ENCODE data around the gene L2HGDH.

L2HGDH gene

DNA sequence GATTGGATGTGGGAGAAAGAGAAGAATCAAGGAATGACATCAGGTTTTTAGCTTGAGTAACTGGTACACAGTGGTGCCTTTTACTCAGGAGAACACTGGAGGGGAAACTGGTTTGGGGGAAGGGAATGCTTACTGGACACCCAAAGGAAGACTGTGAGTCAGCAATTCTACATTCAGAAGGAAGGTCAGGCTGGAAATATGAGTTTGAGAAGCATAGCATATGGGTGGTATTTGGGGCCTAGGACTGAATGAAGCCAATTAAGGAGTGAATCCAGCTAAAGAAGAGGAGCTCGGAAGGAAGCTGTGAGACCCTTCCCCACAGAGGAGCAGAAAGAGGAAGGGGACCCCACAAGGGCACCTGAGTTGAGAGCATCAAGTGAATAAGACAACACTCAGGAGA lies 35.5 kb upstream of the L2HGDH start:
- DNase-seq (ENCODE audit: low read depth, low spot score) = no peak
- TF ChIP-seq, protein P1, sequence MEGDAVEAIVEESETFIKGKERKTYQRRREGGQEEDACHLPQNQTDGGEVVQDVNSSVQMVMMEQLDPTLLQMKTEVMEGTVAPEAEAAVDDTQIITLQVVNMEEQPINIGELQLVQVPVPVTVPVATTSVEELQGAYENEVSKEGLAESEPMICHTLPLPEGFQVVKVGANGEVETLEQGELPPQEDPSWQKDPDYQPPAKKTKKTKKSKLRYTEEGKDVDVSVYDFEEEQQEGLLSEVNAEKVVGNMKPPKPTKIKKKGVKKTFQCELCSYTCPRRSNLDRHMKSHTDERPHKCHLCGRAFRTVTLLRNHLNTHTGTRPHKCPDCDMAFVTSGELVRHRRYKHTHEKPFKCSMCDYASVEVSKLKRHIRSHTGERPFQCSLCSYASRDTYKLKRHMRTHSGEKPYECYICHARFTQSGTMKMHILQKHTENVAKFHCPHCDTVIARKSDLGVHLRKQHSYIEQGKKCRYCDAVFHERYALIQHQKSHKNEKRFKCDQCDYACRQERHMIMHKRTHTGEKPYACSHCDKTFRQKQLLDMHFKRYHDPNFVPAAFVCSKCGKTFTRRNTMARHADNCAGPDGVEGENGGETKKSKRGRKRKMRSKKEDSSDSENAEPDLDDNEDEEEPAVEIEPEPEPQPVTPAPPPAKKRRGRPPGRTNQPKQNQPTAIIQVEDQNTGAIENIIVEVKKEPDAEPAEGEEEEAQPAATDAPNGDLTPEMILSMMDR (IDR thresholded peaks at IDR 0.05; ENCODE audit: insufficient read depth, low read length, missing control alignments) = no peak
- CTCF ChIA-PET = interaction anchor here (1.0 to 1.8 kb wide), 4 partner anchors 8 to 45 kb away, joined by 3 to 6 read pairs (median 4); no protein-coding TSS in a partner anchor
- H3K4me3 ChIP-seq (ENCODE audit: low read depth, low read length) = no peak overlapping the region
- POLR2A ChIA-PET = no interaction called here

DNA sequence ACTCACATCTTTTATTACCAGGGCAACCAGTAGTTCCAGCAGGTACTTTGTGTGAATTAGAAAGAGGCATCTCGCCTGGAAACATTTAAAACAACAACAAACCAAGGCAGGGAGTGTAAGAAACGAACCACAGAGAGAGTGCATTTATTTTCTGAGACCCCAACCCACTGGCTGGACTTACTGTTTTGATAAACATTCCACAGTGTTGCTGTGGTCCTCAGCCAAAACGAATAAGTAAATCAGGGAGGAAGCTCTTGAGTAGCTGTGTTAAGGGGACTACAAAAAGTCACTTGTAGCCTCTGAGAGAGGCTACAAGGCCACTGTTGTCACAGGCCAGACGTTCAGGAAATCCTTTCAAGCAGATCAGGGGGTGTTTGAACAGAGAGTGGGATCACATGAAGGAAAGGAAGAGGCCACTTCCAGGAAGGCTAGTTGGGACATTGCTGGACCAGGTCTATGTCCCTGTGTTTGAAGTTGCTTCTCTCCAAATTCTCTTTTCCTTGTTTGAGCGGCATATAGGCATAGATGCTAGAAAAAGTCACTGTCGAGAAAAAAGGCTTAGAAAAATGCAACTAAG lies 33.9 kb upstream of the L2HGDH start:
- no peak for DNase-seq (ENCODE audit: low read depth, low spot score)
- TF ChIP-seq, protein P1 (IDR thresholded peaks at IDR 0.05; ENCODE audit: insufficient read depth, low read length, missing control alignments) = no peak
- ChIA-PET CTCF (interaction anchor here (0.9 to 2.6 kb wide), 6 partner anchors 10 to 197 kb away, joined by 3 to 15 read pairs (median 4); no protein-coding TSS in a partner anchor), POLR2A (interaction anchor here (1.2 kb wide), 1 partner anchor 10 kb away, joined by 3 read pairs; no protein-coding TSS in a partner anchor)
- no peak overlapping the region for H3K4me3 ChIP-seq (ENCODE audit: low read depth, low read length)

DNA sequence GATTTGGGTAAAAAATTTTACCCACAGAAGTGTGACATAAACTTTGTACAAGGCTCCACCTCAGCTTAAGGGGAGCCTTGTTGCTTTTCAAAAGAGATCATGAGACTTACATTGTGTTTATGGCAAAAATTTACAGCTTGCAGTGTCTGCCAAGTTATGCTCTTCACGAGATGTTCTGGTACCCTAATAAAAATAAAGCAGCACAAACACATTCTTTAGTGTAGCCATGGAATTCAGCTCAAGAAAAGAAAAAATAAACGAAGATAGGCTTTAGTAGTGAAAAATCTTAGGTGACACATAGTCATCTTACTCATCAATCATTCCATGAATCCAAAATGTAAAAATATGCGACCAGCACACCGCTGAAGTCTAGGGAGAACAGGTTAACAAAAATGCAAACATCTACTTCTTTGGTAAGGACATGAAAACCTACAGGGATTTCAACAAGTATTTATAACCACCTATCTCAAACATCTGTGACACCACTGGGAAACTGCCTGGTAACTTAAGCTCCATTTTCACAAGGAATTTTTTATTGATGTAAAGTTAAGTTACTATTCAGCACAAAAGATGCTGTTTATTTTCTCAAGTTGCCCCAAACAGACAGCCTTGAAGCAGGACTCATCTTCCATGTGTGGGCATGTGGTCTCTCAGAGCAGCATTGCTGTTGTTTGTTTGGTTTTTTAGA lies 33.0 kb upstream of the L2HGDH start:
- H3K4me3 ChIP-seq (ENCODE audit: low read depth, low read length) = no peak overlapping the region
- POLR2A ChIA-PET = interaction anchor here (0.6 to 1.2 kb wide), 3 partner anchors 9 to 24 kb away, joined by 3 to 4 read pairs (median 4); no protein-coding TSS in a partner anchor
- DNase-seq (ENCODE audit: low read depth, low spot score) = no peak
- TF ChIP-seq, protein P1 (IDR thresholded peaks at IDR 0.05; ENCODE audit: insufficient read depth, low read length, missing control alignments) = no peak
- CTCF ChIA-PET = interaction anchor here (0.9 to 2.6 kb wide), 8 partner anchors 10 to 198 kb away, joined by 3 to 15 read pairs (median 4); partner anchors contain the start of gene MAP4K5

DNA sequence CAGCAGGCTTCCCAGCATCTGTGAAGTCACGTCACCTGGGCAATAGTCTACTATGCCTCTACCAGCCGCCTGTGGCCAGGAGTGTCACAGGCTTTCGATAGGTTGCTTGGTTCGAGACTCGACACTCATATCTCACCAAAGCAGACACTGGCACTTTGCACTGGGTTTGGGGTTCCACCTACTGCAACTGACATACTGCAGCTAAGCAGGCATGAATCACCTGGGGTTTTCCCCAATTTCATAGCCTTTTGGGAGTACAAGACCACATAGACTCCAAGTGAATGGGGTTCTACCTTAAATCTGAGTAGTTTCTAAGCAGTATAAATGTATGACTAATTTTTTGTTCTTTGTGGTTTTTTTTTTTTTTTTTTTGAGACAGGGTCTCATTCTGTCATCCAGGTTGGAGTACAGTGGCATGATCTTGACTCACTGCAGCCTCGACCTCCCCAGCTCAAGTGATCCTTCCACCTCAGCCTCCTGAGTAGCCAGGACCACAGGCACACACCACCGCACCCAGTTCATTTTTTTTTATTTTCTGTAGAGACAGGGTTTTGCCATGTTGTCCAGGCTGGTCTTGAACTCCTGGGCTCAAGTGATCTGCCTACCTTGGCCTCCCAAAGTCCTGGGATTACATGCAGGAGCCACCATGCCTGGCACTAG lies 32.2 kb upstream of the L2HGDH start:
- CTCF ChIA-PET = interaction anchor here (0.9 to 2.6 kb wide), 5 partner anchors 9 to 187 kb away, joined by 3 to 15 read pairs (median 7); partner anchors contain the start of gene MAP4K5
- POLR2A ChIA-PET = interaction anchor here (0.6 to 1.2 kb wide), 2 partner anchors 8 to 12 kb away, joined by 3 to 4 read pairs; no protein-coding TSS in a partner anchor
- H3K4me3 ChIP-seq (ENCODE audit: low read depth, low read length) = no peak overlapping the region
- TF ChIP-seq, protein P1 (IDR thresholded peaks at IDR 0.05; ENCODE audit: insufficient read depth, low read length, missing control alignments) = no peak
- no peak for DNase-seq (ENCODE audit: low read depth, low spot score)

DNA sequence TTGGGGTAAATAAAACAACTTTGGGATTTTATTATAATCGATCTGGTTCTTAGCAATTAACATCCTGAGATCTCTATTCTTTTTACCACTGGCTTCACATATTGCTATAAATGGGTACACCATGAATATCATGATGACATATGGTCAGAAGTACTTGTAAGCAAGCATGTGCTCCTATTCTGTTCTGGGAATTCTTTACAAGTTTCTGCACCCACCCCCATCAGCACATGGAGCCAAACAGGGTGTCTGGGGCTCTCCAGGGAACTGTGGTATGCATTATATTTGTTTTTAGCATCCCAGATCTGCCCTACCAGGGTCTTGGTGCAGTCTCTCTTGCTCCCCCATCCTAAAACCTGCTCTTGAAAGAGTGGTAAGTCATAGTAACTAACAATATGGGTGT lies 31.4 kb upstream of the L2HGDH start:
- H3K4me3 ChIP-seq (ENCODE audit: low read depth, low read length) = no peak overlapping the region
- ChIA-PET CTCF (interaction anchor here (1.0 to 2.6 kb wide), 6 partner anchors 8 to 188 kb away, joined by 3 to 15 read pairs (median 6); partner anchors contain the start of gene MAP4K5), POLR2A (no interaction called here)
- DNase-seq (ENCODE audit: low read depth, low spot score) = no peak
- TF ChIP-seq, protein P1 (IDR thresholded peaks at IDR 0.05; ENCODE audit: insufficient read depth, low read length, missing control alignments) = no peak

Measured in AG04449 (cell line).